NB4 (cell line): ENCODE results near the gene COL4A1.

Source experiments
- POLR2A ChIP-seq: IDR thresholded peaks from 2 replicates; pipeline ENCODE4 v1.6.1; 2011; ENCODE audit warnings: mild to moderate bottlenecking; ENCODE audit not compliant: insufficient read length; ENCODE audit errors: extremely low read depth
- TF ChIP-seq, protein P1 (sequence below): IDR thresholded peaks from one replicate; pipeline ENCODE4 v1.5.1; 2012; ENCODE audit warnings: low read depth, low read length
- TF ChIP-seq, protein P2 (sequence below): IDR thresholded peaks from 2 replicates; pipeline ENCODE4 v1.6.1; 2011; ENCODE audit warnings: low read depth, low read length

DNA sequence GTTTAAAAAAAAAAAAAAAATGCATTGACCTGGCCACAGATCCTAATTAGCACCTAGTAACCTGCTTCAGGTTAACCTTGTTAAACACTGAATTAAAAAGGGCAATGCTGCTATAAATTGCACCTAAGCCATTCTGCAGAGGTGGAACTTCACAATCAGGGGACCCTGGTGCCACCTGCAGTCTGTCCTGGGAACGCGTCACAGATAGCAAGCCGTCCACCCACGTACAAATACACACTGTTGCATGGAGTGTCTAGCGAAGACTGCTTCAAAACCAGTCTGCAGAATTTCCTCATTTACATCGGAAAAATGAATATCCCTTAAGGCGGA, 169.3 kb downstream of the COL4A1 start:
- TF ChIP-seq, protein P1, sequence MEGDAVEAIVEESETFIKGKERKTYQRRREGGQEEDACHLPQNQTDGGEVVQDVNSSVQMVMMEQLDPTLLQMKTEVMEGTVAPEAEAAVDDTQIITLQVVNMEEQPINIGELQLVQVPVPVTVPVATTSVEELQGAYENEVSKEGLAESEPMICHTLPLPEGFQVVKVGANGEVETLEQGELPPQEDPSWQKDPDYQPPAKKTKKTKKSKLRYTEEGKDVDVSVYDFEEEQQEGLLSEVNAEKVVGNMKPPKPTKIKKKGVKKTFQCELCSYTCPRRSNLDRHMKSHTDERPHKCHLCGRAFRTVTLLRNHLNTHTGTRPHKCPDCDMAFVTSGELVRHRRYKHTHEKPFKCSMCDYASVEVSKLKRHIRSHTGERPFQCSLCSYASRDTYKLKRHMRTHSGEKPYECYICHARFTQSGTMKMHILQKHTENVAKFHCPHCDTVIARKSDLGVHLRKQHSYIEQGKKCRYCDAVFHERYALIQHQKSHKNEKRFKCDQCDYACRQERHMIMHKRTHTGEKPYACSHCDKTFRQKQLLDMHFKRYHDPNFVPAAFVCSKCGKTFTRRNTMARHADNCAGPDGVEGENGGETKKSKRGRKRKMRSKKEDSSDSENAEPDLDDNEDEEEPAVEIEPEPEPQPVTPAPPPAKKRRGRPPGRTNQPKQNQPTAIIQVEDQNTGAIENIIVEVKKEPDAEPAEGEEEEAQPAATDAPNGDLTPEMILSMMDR, result peak; percentile 55
- no peak for TF ChIP-seq POLR2A
- TF ChIP-seq, protein P2, sequence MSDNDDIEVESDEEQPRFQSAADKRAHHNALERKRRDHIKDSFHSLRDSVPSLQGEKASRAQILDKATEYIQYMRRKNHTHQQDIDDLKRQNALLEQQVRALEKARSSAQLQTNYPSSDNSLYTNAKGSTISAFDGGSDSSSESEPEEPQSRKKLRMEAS, result peak; percentile 46; the same call in 1 of the 2 replicates
